HL-60 (cell line): Measurements from ENCODE around the gene ZNF254.
"Not testable (repeated sequence)": the region's sequence is repeated elsewhere in the genome, so short reads cannot be mapped to it uniquely, and the experiment has no call there.

ENCODE experiments used
- DNase-seq, 2 experiments: peaks; one replicate each; pipeline ENCODE4 v3.0.0-alpha.2; 2010 to 2020; ENCODE audit warnings: low read depth in 1 of 2, low spot score in 1 of 2
- H3K27ac ChIP-seq: fragments of 250-450 bp; sonication (Bioruptor Pico); replicated peaks from 2 replicates; pipeline ENCODE4 v1.5.1; 2020; ENCODE audit warnings: mild to moderate bottlenecking, moderate library complexity
- H3K27me3 ChIP-seq: fragments of 250-450 bp; sonication (Bioruptor Pico); 2 replicates; pipeline ENCODE4 v1.5.1; 2021; ENCODE audit warnings: mild to moderate bottlenecking, moderate library complexity; ENCODE audit not compliant: insufficient read depth, poor library complexity, severe bottlenecking
- H3K4me3 ChIP-seq: replicated peaks from 2 replicates; pipeline ENCODE4 v1.5.1; 2011; ENCODE audit warnings: mild to moderate bottlenecking, control low read depth, low read length; ENCODE audit not compliant: insufficient read depth
- GABPA ChIP-seq: IDR thresholded peaks from 2 replicates; pipeline ENCODE4 v1.6.1; 2012; ENCODE audit warnings: low read depth
- POLR2AphosphoS5 ChIP-seq: IDR thresholded peaks from 2 replicates; pipeline ENCODE4 v1.6.1; 2012; ENCODE audit warnings: low read depth
- REST ChIP-seq: IDR thresholded peaks from 2 replicates; pipeline ENCODE4 v1.6.1; 2012; ENCODE audit warnings: low read depth; ENCODE audit not compliant: insufficient replicate concordance
- SPI1 ChIP-seq: IDR thresholded peaks from 2 replicates; pipeline ENCODE4 v1.6.1; 2012; ENCODE audit warnings: low read depth, mild to moderate bottlenecking, borderline replicate concordance
- long read RNA-seq: library from polyadenylated mRNA; unstranded; transcript quantifications from one replicate; pipeline ENCODE4 v2.0.0, GENCODE V29; 2020
- TF ChIP-seq, protein P1 (sequence below): IDR thresholded peaks from one replicate; pipeline ENCODE4 v1.5.1; 2011; ENCODE audit warnings: low read length, control low read depth, inconsistent platforms; ENCODE audit not compliant: insufficient read depth

The ZNF254 gene
- long read RNA-seq, partial matches to known transcripts: 1 of 35 reads
- long read RNA-seq, other reads (novel, unspliced or antisense): 25 of 35 reads

- peak; percentile 60 to 78 for DNase-seq
- no peak for TF ChIP-seq SPI1
- TF ChIP-seq, protein P1, sequence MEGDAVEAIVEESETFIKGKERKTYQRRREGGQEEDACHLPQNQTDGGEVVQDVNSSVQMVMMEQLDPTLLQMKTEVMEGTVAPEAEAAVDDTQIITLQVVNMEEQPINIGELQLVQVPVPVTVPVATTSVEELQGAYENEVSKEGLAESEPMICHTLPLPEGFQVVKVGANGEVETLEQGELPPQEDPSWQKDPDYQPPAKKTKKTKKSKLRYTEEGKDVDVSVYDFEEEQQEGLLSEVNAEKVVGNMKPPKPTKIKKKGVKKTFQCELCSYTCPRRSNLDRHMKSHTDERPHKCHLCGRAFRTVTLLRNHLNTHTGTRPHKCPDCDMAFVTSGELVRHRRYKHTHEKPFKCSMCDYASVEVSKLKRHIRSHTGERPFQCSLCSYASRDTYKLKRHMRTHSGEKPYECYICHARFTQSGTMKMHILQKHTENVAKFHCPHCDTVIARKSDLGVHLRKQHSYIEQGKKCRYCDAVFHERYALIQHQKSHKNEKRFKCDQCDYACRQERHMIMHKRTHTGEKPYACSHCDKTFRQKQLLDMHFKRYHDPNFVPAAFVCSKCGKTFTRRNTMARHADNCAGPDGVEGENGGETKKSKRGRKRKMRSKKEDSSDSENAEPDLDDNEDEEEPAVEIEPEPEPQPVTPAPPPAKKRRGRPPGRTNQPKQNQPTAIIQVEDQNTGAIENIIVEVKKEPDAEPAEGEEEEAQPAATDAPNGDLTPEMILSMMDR: no peak
- TF ChIP-seq POLR2AphosphoS5: peak; percentile 65
- peak; percentile 43 for TF ChIP-seq REST
- no peak for TF ChIP-seq GABPA
- H3K27ac ChIP-seq: peak within 1 kb of the TSS; percentile 69
- H3K27me3 ChIP-seq: no peaks in the 10 kb centered on the region
- peak within 1 kb of the TSS; percentile 52 for H3K4me3 ChIP-seq
Measured at GRCh38 chr19:24086974-24087595, at the start of gene ZNF254. Gene ZNF254, plus strand, starts transcription at chr19:24087187. Its CDS starts 121 bp downstream, at chr19:24087308.

DNA sequence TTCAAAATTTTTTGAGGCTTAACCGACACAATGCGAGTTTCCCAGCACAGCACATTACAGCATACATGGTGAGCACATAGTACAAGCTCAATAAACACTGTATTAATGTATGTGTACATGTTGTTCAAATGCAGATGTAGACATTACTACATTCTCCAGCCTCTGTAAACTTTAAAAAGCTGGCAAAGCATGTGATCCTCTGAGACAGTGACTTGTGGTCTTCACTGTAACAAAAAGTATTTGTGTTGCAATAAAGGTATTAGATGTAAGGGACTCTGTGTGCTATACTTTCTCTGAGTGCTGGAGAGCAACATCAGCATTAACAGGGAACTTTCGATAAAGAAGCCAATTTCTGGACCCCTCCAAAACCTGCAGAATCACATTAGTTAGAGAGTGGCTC, 46.4 kb upstream of the ZNF254 start:
- Histone ChIP-seq H3K27me3 (no peaks in the 10 kb centered on the region), H3K27ac (no peak overlapping the region), H3K4me3 (no peak overlapping the region)
- no peak for DNase-seq
- no peak for TF ChIP-seq GABPA
- TF ChIP-seq REST: no peak
- no peak for TF ChIP-seq SPI1
- TF ChIP-seq POLR2AphosphoS5: no peak
- TF ChIP-seq, protein P1: no peak

- not testable (repeated sequence) for H3K27ac ChIP-seq, H3K4me3 ChIP-seq, H3K27me3 ChIP-seq, DNase-seq
Measured at GRCh38 chr19:24041326-24041725, 45.7 kb upstream of the ZNF254 start.

GRCh38 chr19:24046550-24046949, 40.4 kb upstream of the ZNF254 start:
- no peak for DNase-seq
- H3K4me3 ChIP-seq: no peak overlapping the region
- H3K27ac ChIP-seq: no peak overlapping the region
- H3K27me3 ChIP-seq: no peaks in the 10 kb centered on the region
- TF ChIP-seq GABPA (no peak), SPI1 (no peak), POLR2AphosphoS5 (no peak), REST (no peak)
- TF ChIP-seq, protein P1: no peak
